Stomach (tissue), 9 donors: ENCODE measurements around the gene HSCB. TPM values are rescaled to one million over a fixed set of nuclear protein-coding genes. Genes with fewer than 3 reads are reported as not detected.

Source experiments
- DNase-seq, 2 donors: peaks; one replicate each; pipeline versions ENCODE4 v3.0.0 to v3.0.0-alpha.2; 2013 to 2019
- H3K27ac ChIP-seq, 5 donors: fragments of 200-600 bp in 4 of 5; sonication (generic) in 4 of 5; one replicate each; pipeline ENCODE4 v1.5.1; 2013 to 2019; ENCODE audit warnings: mild to moderate bottlenecking in 1 of 5, moderate library complexity in 1 of 5
- H3K27me3 ChIP-seq, 3 donors: fragments of 200-600 bp; sonication (generic); one replicate each; pipeline ENCODE4 v1.5.1; 2017 to 2019; ENCODE audit warnings: mixed run types in 1 of 3
- H3K36me3 ChIP-seq, 4 donors: fragments of 200-600 bp; sonication (generic); 1 replicate in 3 of 4; 2 replicates in 1 of 4; pipeline ENCODE4 v1.5.1; 2016 to 2019
- H3K4me1 ChIP-seq, 4 donors: fragments of 200-600 bp; sonication (generic); one replicate each; pipeline ENCODE4 v1.5.1; 2016 to 2019
- H3K4me3 ChIP-seq, 4 donors: fragments of 200-600 bp; sonication (generic) in 3 of 4; one replicate each; pipeline ENCODE4 v1.5.1; 2016 to 2019; ENCODE audit warnings: mild to moderate bottlenecking in 1 of 4
- H3K9me3 ChIP-seq, 4 donors: fragments of 200-600 bp; sonication (generic); one replicate each; pipeline ENCODE4 v1.5.1; 2016 to 2019
- CTCF ChIP-seq, 7 experiments: fragments of 450-650 bp in 4 of 7; fragments of 200-600 bp in 3 of 7; sonication (generic) in 3 of 7; IDR thresholded peaks; one replicate each; pipeline ENCODE4 v1.5.1; 2016 to 2019; ENCODE audit warnings: antibody characterized with exemption in 7 of 7, control low read depth in 2 of 7, mild to moderate bottlenecking in 1 of 7
- EP300 ChIP-seq: sonication (generic); formaldehyde crosslinking; IDR thresholded peaks from one replicate; pipeline ENCODE4 v1.6.1; 2017; ENCODE audit warnings: antibody characterized with exemption
- POLR2A ChIP-seq, 4 donors: fragments of 450-650 bp; IDR thresholded peaks; one replicate each; pipeline ENCODE4 v1.6.1; 2016; ENCODE audit warnings: antibody characterized with exemption in 4 of 4, control low read depth in 2 of 4, mild to moderate bottlenecking in 1 of 4, moderate library complexity in 1 of 4
- POLR2AphosphoS5 ChIP-seq, 3 donors: sonication (generic); formaldehyde crosslinking; IDR thresholded peaks; one replicate each; pipeline ENCODE4 v1.6.1; 2016; ENCODE audit warnings: antibody characterized with exemption in 3 of 3
- WGBS, 5 donors: extraction: QIAGEN DNeasy Blood & Tissue Kit in 3 of 5; methylation state at CpG; one replicate each; pipeline versions ENCODE4 v1.1.5 to v1.1.7; 2013 to 2018; 5-methylcytosine and 5-hydroxymethylcytosine counted together
- intact Hi-C: fragments of 100-400 bp; cut with DNase I; formaldehyde crosslinking; loops from one replicate; pipeline ENCODE4 v1.15.1; 2023; ENCODE audit warnings: low total_unique reads
- polyA plus RNA-seq, 3 donors: library from polyadenylated mRNA; stranded (reverse); fragments of 200-250 nt; gene quantifications; one replicate each; pipeline ENCODE4 v1.2.3, GENCODE V29; 2013
- total RNA-seq, 5 donors: library from RNA; depleted of rRNA; stranded (reverse); fragments of >200 nt; gene quantifications; one replicate each; pipeline versions ENCODE4 v1.1.0 to v1.2.3, GENCODE V29; 2014 to 2016
- donor health status: healthy with polysubstance abuse.
- donor health status: Bipolar disorder and iron deficiency.
- donor health status: healthy.

The HSCB gene
- total and polyA plus RNA-seq, 8 donors = 4.0 to 39.7 (median 26.0) TPM; not detected in 1

DNA sequence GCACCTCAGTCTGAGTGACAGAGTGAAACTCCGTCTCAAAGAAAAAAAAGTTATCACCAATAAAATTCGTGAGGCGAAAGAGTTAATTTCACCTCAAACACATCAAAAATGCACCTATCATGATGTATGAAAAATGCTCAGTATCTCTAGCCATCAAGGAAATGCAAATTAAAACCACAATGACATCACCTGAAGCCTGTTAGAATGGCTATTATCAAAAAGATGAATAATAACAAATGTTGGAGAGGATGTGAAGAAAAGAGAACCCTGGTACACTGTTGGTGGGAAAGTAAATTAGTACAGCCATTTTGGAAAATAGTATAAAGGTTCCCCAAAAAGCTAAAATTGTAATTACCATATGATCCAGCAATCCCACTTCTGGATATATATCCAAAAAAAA is 23.8 kb upstream of the HSCB start:
- no peak for DNase-seq
- no peaks in the 10 kb centered on the region for H3K4me1 ChIP-seq
- TF ChIP-seq POLR2AphosphoS5 (IDR thresholded peaks at IDR 0.05) = no peak
- TF ChIP-seq CTCF (IDR thresholded peaks at IDR 0.05) = no peak
- TF ChIP-seq EP300 = no peak
- no peak for TF ChIP-seq POLR2A (IDR thresholded peaks at IDR 0.05)
- H3K27me3 ChIP-seq = no peaks in the 10 kb centered on the region
- no peak overlapping the region for H3K4me3 ChIP-seq
- WGBS, 5 donors = 88 to 99% (median 96%) methylated on average over 3 of the region's 3 CpGs
- H3K36me3 ChIP-seq = peaks cover 0 to 4% (median 2%) of the 10 kb centered on the region in 4 donors
- H3K9me3 ChIP-seq = no peaks in the 10 kb centered on the region
- intact Hi-C loops = no loop called here
- H3K27ac ChIP-seq = no peak overlapping the region

DNA sequence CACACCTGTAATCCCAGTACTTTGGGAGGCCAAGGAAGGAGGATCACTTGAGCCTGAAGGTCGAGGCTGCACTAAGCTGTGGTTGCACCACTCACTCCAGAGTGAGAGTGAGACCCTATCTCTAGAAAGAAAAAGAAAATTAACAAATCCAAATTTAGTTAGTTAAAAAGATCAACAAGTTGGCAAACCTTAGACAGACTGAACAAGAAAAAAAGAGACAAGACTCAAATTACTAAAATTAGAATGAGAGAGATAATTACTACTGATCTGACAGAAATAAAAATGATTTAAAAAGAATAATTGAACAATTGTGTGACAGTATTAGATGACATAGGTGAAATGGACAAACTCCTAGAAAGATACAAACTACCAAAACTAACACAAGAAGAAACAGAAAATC is 13.8 kb upstream of the HSCB start:
- Histone ChIP-seq H3K4me3 (no peak overlapping the region), H3K36me3 (peaks cover 0 to 21% (median 13%) of the 10 kb centered on the region in 4 donors), H3K4me1 (no peaks in the 10 kb centered on the region), H3K27ac (no peak overlapping the region), H3K27me3 (no peaks in the 10 kb centered on the region), H3K9me3 (no peaks in the 10 kb centered on the region)
- WGBS, 5 donors = 88 to 96% (median 92%) methylated on average over 1 of the region's 1 CpG
- TF ChIP-seq CTCF (IDR thresholded peaks at IDR 0.05) (no peak), POLR2A (IDR thresholded peaks at IDR 0.05) (no peak), EP300 (no peak), POLR2AphosphoS5 (IDR thresholded peaks at IDR 0.05) (no peak)
- DNase-seq = no peak
- intact Hi-C loops = no loop called here

- no peak for DNase-seq
- Histone ChIP-seq H3K27me3 (no peaks in the 10 kb centered on the region), H3K4me3 (no peak overlapping the region), H3K9me3 (no peaks in the 10 kb centered on the region), H3K27ac (no peak overlapping the region), H3K4me1 (no peaks in the 10 kb centered on the region), H3K36me3 (peaks cover 0 to 18% (median 11%) of the 10 kb centered on the region in 4 donors)
- 93 to 99% (median 95%) methylated on average over 10 of the region's 10 CpGs for WGBS, 5 donors
- TF ChIP-seq EP300 = no peak
- TF ChIP-seq POLR2AphosphoS5 (IDR thresholded peaks at IDR 0.05) = no peak
- TF ChIP-seq POLR2A (IDR thresholded peaks at IDR 0.05) = no peak
- TF ChIP-seq CTCF (IDR thresholded peaks at IDR 0.05) = no peak
- intact Hi-C loops = no loop called here
Observed at GRCh38 chr22:28728621-28729313, 13.1 kb upstream of the HSCB start.

DNA sequence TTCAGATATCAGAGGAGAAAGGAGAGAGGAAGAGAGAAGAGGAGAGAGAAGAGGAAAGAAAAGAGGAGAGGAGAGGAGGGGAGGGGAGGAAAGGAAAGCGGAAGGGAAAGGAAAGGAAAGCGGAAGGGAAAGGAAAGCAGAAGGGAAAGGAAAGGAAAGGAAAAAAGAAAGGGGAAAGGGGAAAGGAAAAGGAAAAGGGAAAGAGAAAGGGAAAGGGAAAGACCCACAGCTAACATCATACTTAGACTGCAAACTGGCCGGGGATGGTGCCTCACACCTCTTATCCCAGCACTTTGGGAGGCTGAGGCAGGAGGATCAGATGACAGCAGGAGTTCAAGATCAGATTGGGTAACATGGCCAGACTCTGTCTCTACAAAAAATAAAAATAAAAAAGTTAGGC is 11.7 kb upstream of the HSCB start:
- WGBS, 5 donors = 90 to 96% (median 93%) methylated on average over 3 of the region's 3 CpGs
- H3K4me1 ChIP-seq = no peaks in the 10 kb centered on the region
- no peaks in the 10 kb centered on the region for H3K9me3 ChIP-seq
- H3K36me3 ChIP-seq = peaks cover 0 to 9% (median 4%) of the 10 kb centered on the region in 4 donors
- TF ChIP-seq POLR2AphosphoS5 (IDR thresholded peaks at IDR 0.05) (no peak), CTCF (IDR thresholded peaks at IDR 0.05) (no peak), EP300 (no peak), POLR2A (IDR thresholded peaks at IDR 0.05) (no peak)
- no peak overlapping the region for H3K27ac ChIP-seq
- no peak overlapping the region for H3K4me3 ChIP-seq
- DNase-seq = no peak
- intact Hi-C loops = no loop called here
- no peaks in the 10 kb centered on the region for H3K27me3 ChIP-seq
